CD14-positive monocyte (primary cell): Measurements from ENCODE around the gene MAST4. TPM values are rescaled to one million over a fixed set of nuclear protein-coding genes. Genes with fewer than 3 reads are reported as not detected.

Experiments
- DNase-seq, 3 donors: peaks; one replicate each; pipeline ENCODE4 v3.0.0-alpha.2; 2011 to 2022
- H2AFZ ChIP-seq: 2 replicates; pipeline ENCODE4 v1.6.0; 2012; ENCODE audit warnings: mild to moderate bottlenecking, low read depth, low read length, inconsistent platforms; ENCODE audit not compliant: insufficient read depth, poor library complexity, severe bottlenecking
- H3K27ac ChIP-seq, 2 donors: 1 replicate in 1 of 2; 2 replicates in 1 of 2; pipeline ENCODE4 v1.5.1; 2012 to 2013; ENCODE audit warnings: low read length in 2 of 2, control low read depth in 1 of 2, inconsistent platforms in 1 of 2, low read depth in 1 of 2, mild to moderate bottlenecking in 1 of 2
- H3K27me3 ChIP-seq, 2 donors: one replicate each; pipeline versions ENCODE4 v1.6.0 to v1.6.1; 2011 to 2013; ENCODE audit warnings: low read length in 2 of 2; ENCODE audit not compliant: control insufficient read depth in 2 of 2, insufficient read depth in 2 of 2
- H3K36me3 ChIP-seq, 2 donors: replicated peaks in 1 of 2; 1 replicate in 1 of 2; 2 replicates in 1 of 2; pipeline versions ENCODE4 v1.5.1 to v1.6.1; 2012 to 2013; ENCODE audit warnings: low read length in 2 of 2, control low read depth in 1 of 2, inconsistent platforms in 1 of 2, mild to moderate bottlenecking in 1 of 2; ENCODE audit not compliant: insufficient read depth in 2 of 2, control insufficient read depth in 1 of 2
- H3K4me1 ChIP-seq, 2 donors: 1 replicate in 1 of 2; 2 replicates in 1 of 2; pipeline versions ENCODE4 v1.5.1 to v1.6.1; 2012 to 2013; ENCODE audit warnings: low read length in 2 of 2, control low read depth in 1 of 2, inconsistent platforms in 1 of 2, mild to moderate bottlenecking in 1 of 2, moderate library complexity in 1 of 2; ENCODE audit not compliant: insufficient read depth in 2 of 2, control insufficient read depth in 1 of 2
- H3K4me2 ChIP-seq: replicated peaks from 2 replicates; pipeline ENCODE3; 2012; ENCODE audit warnings: low read length, moderate library complexity, mild to moderate bottlenecking; ENCODE audit not compliant: poor library complexity, severe bottlenecking; ENCODE audit errors: extremely low read depth
- H3K4me3 ChIP-seq, 3 experiments: fragments of 200-600 bp in 1 of 3; sonication (generic) in 1 of 3; replicated peaks in 1 of 3; 1 replicate in 2 of 3; 2 replicates in 1 of 3; pipeline ENCODE4 v1.5.1; 2011 to 2013; ENCODE audit warnings: low read length in 3 of 3, mild to moderate bottlenecking in 3 of 3, control low read depth in 2 of 3, low read depth in 2 of 3, inconsistent platforms in 1 of 3, moderate library complexity in 1 of 3
- H3K79me2 ChIP-seq: 2 replicates; pipeline ENCODE4 v1.6.0; 2012; ENCODE audit warnings: mild to moderate bottlenecking, control low read depth, inconsistent platforms, low read length, moderate library complexity; ENCODE audit not compliant: insufficient read depth
- H3K9ac ChIP-seq: 2 replicates; pipeline ENCODE4 v1.6.0; 2017; ENCODE audit warnings: low read length, mild to moderate bottlenecking; ENCODE audit not compliant: insufficient read depth, poor library complexity, severe bottlenecking
- H3K9me3 ChIP-seq, 2 donors: replicated peaks in 1 of 2; 1 replicate in 1 of 2; 2 replicates in 1 of 2; pipeline versions ENCODE4 v1.5.1 to v1.6.1; 2012 to 2013; ENCODE audit warnings: low read length in 2 of 2, control low read depth in 1 of 2; ENCODE audit not compliant: control insufficient read depth in 1 of 2, insufficient read depth in 1 of 2
- H4K20me1 ChIP-seq: 2 replicates; pipeline ENCODE4 v1.6.0; 2012; ENCODE audit warnings: mild to moderate bottlenecking, low read length, control low read depth, moderate library complexity; ENCODE audit not compliant: insufficient read depth
- H3K27ac Mint-ChIP-seq, 7 donors: one replicate each; pipeline ENCODE4 v1.8.0; 2020; ENCODE audit warnings: mild to moderate bottlenecking in 7 of 7, mixed read lengths in 7 of 7, moderate library complexity in 6 of 7, inconsistent platforms in 2 of 7
- H3K27me3 Mint-ChIP-seq, 3 donors: one replicate each; pipeline ENCODE4 v1.8.0; 2021 to 2022; ENCODE audit warnings: low read depth in 3 of 3, mild to moderate bottlenecking in 3 of 3, mixed read lengths in 3 of 3, moderate library complexity in 3 of 3, inconsistent platforms in 1 of 3
- H3K36me3 Mint-ChIP-seq, 2 donors: one replicate each; pipeline ENCODE4 v1.8.0; 2020; ENCODE audit warnings: mixed read lengths in 2 of 2, inconsistent platforms in 1 of 2, mild to moderate bottlenecking in 1 of 2
- H3K4me1 Mint-ChIP-seq: one replicate; pipeline ENCODE4 v1.8.0; 2020; ENCODE audit warnings: mild to moderate bottlenecking, mixed read lengths
- H3K4me3 Mint-ChIP-seq, 2 donors: one replicate each; pipeline ENCODE4 v1.8.0; 2020; ENCODE audit warnings: mild to moderate bottlenecking in 2 of 2, mixed read lengths in 2 of 2, moderate library complexity in 1 of 2
- H3K9me3 Mint-ChIP-seq, 7 donors: one replicate each; pipeline ENCODE4 v1.8.0; 2020 to 2022; ENCODE audit warnings: mixed read lengths in 7 of 7, mild to moderate bottlenecking in 6 of 7, moderate library complexity in 6 of 7, inconsistent platforms in 2 of 7
- whole genome bisulfite sequencing: methylation state at CpG from one replicate; pipeline ENCODE4 v1.1.5; 2013; ENCODE audit warnings: missing lambda C conversion rate; ENCODE audit not compliant: insufficient coverage; 5-methylcytosine and 5-hydroxymethylcytosine counted together
- intact Hi-C, 2 donors: fragments of 100-400 bp; cut with micrococcal nuclease; formaldehyde crosslinking; loops; one replicate each; pipeline versions ENCODE4 v1.15.0 to v1.15.1; 2023
- polyA plus RNA-seq, 3 donors: library from polyadenylated mRNA; depleted of rRNA in 1 of 3; unstranded in 2 of 3; stranded (reverse) in 1 of 3; fragments of 300-500 nt in 2 of 3; fragments of >200 nt in 1 of 3; fragmentation: Illumina TruSeq in 2 of 3; gene quantifications; 1 replicate in 2 of 3; 2 replicates in 1 of 3; pipeline ENCODE4 v1.2.3, GENCODE V29; 2012 to 2021
- TF ChIP-seq, protein P1 (sequence below): fragments of 200-600 bp; IDR thresholded peaks from one replicate; pipeline ENCODE4 v1.8.0; 2022; ENCODE audit warnings: antibody characterized with exemption, mild to moderate bottlenecking

The MAST4 gene
- polyA plus RNA-seq, 3 donors: 0.03 to 0.24 TPM; not detected in 1

DNA sequence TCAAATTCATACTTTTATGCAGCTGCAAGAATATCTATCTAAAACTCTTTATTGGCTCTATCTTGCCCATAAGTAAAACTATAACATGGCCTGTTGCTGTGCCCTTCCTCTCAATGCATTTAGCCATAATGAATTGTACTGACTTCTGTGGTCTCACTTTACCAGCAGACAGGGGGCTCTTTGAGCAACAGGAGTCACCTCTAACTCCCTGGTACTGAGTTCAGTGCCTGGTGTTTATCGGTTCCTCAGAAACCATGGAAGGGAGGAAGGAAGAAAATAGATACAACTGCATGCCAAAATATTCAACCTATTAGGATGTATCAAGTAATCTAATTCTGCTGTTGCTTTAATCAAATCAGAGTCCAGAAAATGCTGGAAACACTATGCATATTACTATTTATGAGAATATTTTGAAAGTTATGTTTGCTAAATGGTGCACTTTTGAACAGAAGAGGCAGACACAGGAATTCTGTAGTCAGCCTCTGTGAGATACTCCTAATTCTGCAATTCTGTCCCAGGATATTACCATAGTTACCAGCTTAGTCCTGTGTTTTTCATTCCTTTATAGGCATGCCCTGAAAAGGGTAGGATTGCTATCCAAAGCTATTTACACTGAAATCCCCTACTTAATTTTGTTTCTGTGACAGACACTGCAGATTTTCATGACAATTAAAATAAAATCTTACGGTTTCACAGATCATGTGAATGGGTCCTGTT is 510.6 kb downstream of the MAST4 start:
- Histone ChIP-seq H3K27me3 (no peaks in the 10 kb centered on the region), H3K9ac (no peak overlapping the region), H3K79me2 (no peaks in the 10 kb centered on the region), H2AFZ (no peak overlapping the region), H3K4me3 (no peak overlapping the region), H4K20me1 (no peaks in the 10 kb centered on the region), H3K4me2 (no peak overlapping the region), H3K36me3 (no peaks in the 10 kb centered on the region), H3K27ac (no peak overlapping the region), H3K4me1 (no peaks in the 10 kb centered on the region), H3K9me3 (no peaks in the 10 kb centered on the region)
- TF ChIP-seq, protein P1, sequence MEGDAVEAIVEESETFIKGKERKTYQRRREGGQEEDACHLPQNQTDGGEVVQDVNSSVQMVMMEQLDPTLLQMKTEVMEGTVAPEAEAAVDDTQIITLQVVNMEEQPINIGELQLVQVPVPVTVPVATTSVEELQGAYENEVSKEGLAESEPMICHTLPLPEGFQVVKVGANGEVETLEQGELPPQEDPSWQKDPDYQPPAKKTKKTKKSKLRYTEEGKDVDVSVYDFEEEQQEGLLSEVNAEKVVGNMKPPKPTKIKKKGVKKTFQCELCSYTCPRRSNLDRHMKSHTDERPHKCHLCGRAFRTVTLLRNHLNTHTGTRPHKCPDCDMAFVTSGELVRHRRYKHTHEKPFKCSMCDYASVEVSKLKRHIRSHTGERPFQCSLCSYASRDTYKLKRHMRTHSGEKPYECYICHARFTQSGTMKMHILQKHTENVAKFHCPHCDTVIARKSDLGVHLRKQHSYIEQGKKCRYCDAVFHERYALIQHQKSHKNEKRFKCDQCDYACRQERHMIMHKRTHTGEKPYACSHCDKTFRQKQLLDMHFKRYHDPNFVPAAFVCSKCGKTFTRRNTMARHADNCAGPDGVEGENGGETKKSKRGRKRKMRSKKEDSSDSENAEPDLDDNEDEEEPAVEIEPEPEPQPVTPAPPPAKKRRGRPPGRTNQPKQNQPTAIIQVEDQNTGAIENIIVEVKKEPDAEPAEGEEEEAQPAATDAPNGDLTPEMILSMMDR: no peak
- intact Hi-C loops: no loop called here
- DNase-seq: no peak
- no peaks in the 10 kb centered on the region for H3K4me1 Mint-ChIP-seq
- no peak overlapping the region for H3K4me3 Mint-ChIP-seq
- no peak overlapping the region for H3K27ac Mint-ChIP-seq
- H3K9me3 Mint-ChIP-seq: no peaks in the 10 kb centered on the region
- no CpG with 5 or more reads among the region's 2 CpGs for WGBS
- no peaks in the 10 kb centered on the region for H3K27me3 Mint-ChIP-seq
- H3K36me3 Mint-ChIP-seq: no peaks in the 10 kb centered on the region

DNA sequence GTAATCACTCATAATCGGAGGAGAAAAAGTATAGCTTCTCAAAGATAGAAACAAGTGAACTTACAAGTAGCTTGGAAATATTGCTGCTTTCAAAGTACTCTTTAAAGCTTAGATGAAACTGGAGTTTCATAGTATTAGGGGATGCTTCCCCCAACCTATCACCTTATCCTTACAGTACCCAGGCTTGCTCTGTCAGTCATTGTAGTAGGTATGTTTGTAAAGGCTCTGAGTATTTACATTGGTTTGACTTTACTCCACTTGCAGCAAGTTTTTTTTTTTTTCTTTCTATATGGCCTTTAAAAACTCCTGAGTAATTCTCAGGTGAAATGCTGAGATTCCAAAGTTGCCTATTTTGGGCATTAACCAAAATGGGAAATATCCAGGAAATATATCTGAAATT is 515.6 kb downstream of the MAST4 start:
- WGBS: no CpG with 5 or more reads among the region's 1 CpG
- Mint-ChIP-seq H3K4me1 (no peaks in the 10 kb centered on the region), H3K4me3 (no peak overlapping the region), H3K27ac (no peak overlapping the region), H3K36me3 (no peaks in the 10 kb centered on the region), H3K9me3 (peaks cover 0 to 3% (median 0%) of the 10 kb centered on the region in 7 donors), H3K27me3 (no peaks in the 10 kb centered on the region)
- Histone ChIP-seq H3K36me3 (no peaks in the 10 kb centered on the region), H3K9ac (no peak overlapping the region), H3K4me2 (no peak overlapping the region), H3K27me3 (no peaks in the 10 kb centered on the region), H3K4me1 (no peaks in the 10 kb centered on the region), H3K9me3 (no peaks in the 10 kb centered on the region), H3K4me3 (no peak overlapping the region), H3K27ac (no peak overlapping the region), H4K20me1 (no peaks in the 10 kb centered on the region), H3K79me2 (no peaks in the 10 kb centered on the region), H2AFZ (no peak overlapping the region)
- no peak for DNase-seq
- intact Hi-C loops: no loop called here
- TF ChIP-seq, protein P1: no peak
